Glutamatergic neuron (in vitro differentiated cells): Measurements from ENCODE around the gene MINDY4. TPM values are rescaled to one million over a fixed set of nuclear protein-coding genes. Genes with fewer than 3 reads are reported as not detected.

Experiments used
- DNase-seq: peaks from one replicate; pipeline ENCODE4 v3.0.0; 2022
- H3K27ac Mint-ChIP-seq: one replicate; pipeline ENCODE4 v1.8.0; 2020; ENCODE audit warnings: mild to moderate bottlenecking, mixed read lengths, inconsistent platforms; ENCODE audit not compliant: unreplicated experiment
- H3K27me3 Mint-ChIP-seq: one replicate; pipeline ENCODE4 v1.8.0; 2020; ENCODE audit warnings: mild to moderate bottlenecking, moderate library complexity, mixed read lengths, inconsistent platforms; ENCODE audit not compliant: unreplicated experiment
- H3K36me3 Mint-ChIP-seq: one replicate; pipeline ENCODE4 v1.8.0; 2020; ENCODE audit warnings: mild to moderate bottlenecking, mixed read lengths, inconsistent platforms; ENCODE audit not compliant: unreplicated experiment
- H3K4me1 Mint-ChIP-seq: one replicate; pipeline ENCODE4 v1.8.0; 2020; ENCODE audit warnings: mild to moderate bottlenecking, low read depth, mixed read lengths, inconsistent platforms; ENCODE audit not compliant: unreplicated experiment
- H3K4me3 Mint-ChIP-seq: one replicate; pipeline ENCODE4 v1.8.0; 2020; ENCODE audit warnings: mild to moderate bottlenecking, mixed read lengths, inconsistent platforms; ENCODE audit not compliant: unreplicated experiment
- H3K9me3 Mint-ChIP-seq: one replicate; pipeline ENCODE4 v1.8.0; 2020; ENCODE audit warnings: mild to moderate bottlenecking, moderate library complexity, mixed read lengths, inconsistent platforms; ENCODE audit not compliant: unreplicated experiment
- CTCF ChIP-seq: fragments of 200-600 bp; sonication (generic); IDR thresholded peaks from one replicate; pipeline ENCODE4 v1.5.0; 2021; ENCODE audit not compliant: partially characterized antibody, unreplicated experiment
- total RNA-seq: library from RNA; stranded (reverse); fragmentation: NEBNext Ultra II Directional; extraction: Animal tissue kit (Norgen Biotek cat#: 25700); gene quantifications from one replicate; pipeline ENCODE4 v1.2.1, GENCODE V29; 2021; ENCODE audit not compliant: unreplicated experiment

MINDY4 gene
- total RNA-seq, 1 donor from 2014 or later, result 2.3 TPM

GRCh38 chr7:30849565-30849964 lies 78.3 kb downstream of the MINDY4 start:
- no peak for TF ChIP-seq CTCF
- H3K36me3 Mint-ChIP-seq, result no peaks in the 10 kb centered on the region
- peaks cover 37% of the 10 kb centered on the region for H3K4me1 Mint-ChIP-seq
- H3K27me3 Mint-ChIP-seq, result peaks cover 6% of the 10 kb centered on the region
- H3K27ac Mint-ChIP-seq, result no peak overlapping the region
- no peak for DNase-seq
- H3K9me3 Mint-ChIP-seq, result peaks cover 20% of the 10 kb centered on the region
- H3K4me3 Mint-ChIP-seq, result no peak overlapping the region

- peaks cover 15% of the 10 kb centered on the region for H3K9me3 Mint-ChIP-seq
- TF ChIP-seq CTCF, result no peak
- H3K4me3 Mint-ChIP-seq, result no peak overlapping the region
- no peaks in the 10 kb centered on the region for H3K36me3 Mint-ChIP-seq
- no peak overlapping the region for H3K27ac Mint-ChIP-seq
- peaks cover 28% of the 10 kb centered on the region for H3K4me1 Mint-ChIP-seq
- no peak for DNase-seq
- peaks cover 5% of the 10 kb centered on the region for H3K27me3 Mint-ChIP-seq
Measured at GRCh38 chr7:30850426-30850825, 79.2 kb downstream of the MINDY4 start.

- Mint-ChIP-seq H3K27me3 (peaks cover 6% of the 10 kb centered on the region), H3K4me3 (no peak overlapping the region), H3K27ac (no peak overlapping the region), H3K36me3 (no peaks in the 10 kb centered on the region), H3K4me1 (peaks cover 16% of the 10 kb centered on the region), H3K9me3 (peaks cover 14% of the 10 kb centered on the region)
- no peak for TF ChIP-seq CTCF
- no peak for DNase-seq
Measured at GRCh38 chr7:30851651-30852307, 80.6 kb downstream of the MINDY4 start.

GRCh38 chr7:30852308-30852684 lies 81.1 kb downstream of the MINDY4 start:
- DNase-seq, result no peak
- Mint-ChIP-seq H3K4me1 (peaks cover 16% of the 10 kb centered on the region), H3K9me3 (peaks cover 14% of the 10 kb centered on the region), H3K4me3 (no peak overlapping the region), H3K27ac (no peak overlapping the region), H3K36me3 (no peaks in the 10 kb centered on the region), H3K27me3 (peaks cover 6% of the 10 kb centered on the region)
- no peak for TF ChIP-seq CTCF

- Mint-ChIP-seq H3K27ac (no peak overlapping the region), H3K27me3 (peaks cover 6% of the 10 kb centered on the region), H3K9me3 (peaks cover 14% of the 10 kb centered on the region), H3K4me1 (peaks cover 16% of the 10 kb centered on the region), H3K4me3 (no peak overlapping the region), H3K36me3 (no peaks in the 10 kb centered on the region)
- TF ChIP-seq CTCF, result no peak
- DNase-seq, result no peak
Measured at GRCh38 chr7:30852744-30853288, 81.6 kb downstream of the MINDY4 start.
